T-helper 2 cell (primary cell): ENCODE data around the gene SMCO4.
A peak's percentile ranks its signal among the peaks of the same experiment; 100 is the strongest.
"Not testable (repeated sequence)": the region's sequence is repeated elsewhere in the genome, so short reads cannot be mapped to it uniquely, and the experiment has no call there.

ENCODE experiments used
- DNase-seq, 5 experiments: peaks; one replicate each; pipeline versions ENCODE4 v3.0.0 to v3.0.0-alpha.2; 2012 to 2022

Gene SMCO4

DNA sequence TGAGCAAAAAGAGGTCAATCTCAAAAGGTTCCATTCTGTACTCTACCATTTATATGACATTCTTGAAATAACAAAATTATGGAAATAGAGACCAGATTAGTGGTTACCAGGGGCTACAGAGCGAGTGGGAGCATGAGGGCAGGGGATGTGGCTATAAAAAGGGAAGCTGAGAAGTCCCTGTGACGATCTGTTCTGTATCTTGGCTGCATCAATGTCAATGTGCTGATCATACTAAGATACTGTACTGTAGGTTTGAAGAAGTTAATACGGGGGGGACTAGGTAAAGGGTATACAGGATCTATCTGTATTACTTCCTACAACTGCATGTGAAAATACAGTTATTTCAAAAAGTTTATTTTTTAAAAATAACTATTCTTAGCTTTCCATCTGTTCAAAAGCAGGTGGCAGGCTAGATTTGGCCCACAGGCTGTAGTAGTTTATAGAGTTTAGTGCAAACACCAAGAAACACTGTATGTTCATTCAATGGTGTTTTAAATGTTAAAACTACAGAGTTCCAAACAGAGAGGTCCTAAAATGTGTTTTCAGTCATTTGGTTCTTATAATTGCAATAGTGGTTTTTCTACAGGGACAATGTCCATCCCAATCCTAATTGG lies 78.2 kb downstream of the SMCO4 start:
- DNase-seq = no peak

DNA sequence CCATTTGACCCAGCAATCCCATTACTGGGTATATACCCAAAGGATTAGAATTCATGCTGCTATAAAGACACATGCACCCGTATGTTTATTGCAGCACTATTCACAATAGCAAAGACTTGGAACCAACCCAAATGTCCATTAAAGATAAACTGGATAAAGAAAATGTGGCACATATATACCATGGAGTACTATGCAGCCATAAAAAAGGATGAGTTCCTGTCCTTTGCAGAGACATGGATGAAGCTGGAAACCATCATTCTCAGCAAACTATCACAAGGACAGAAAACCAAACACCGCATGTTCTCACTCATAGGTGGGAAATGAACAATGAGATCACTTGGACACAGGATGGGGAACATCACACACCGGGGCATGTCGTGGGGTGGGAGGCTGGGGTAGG lies 79.5 kb downstream of the SMCO4 start:
- not testable (repeated sequence) for DNase-seq

DNA sequence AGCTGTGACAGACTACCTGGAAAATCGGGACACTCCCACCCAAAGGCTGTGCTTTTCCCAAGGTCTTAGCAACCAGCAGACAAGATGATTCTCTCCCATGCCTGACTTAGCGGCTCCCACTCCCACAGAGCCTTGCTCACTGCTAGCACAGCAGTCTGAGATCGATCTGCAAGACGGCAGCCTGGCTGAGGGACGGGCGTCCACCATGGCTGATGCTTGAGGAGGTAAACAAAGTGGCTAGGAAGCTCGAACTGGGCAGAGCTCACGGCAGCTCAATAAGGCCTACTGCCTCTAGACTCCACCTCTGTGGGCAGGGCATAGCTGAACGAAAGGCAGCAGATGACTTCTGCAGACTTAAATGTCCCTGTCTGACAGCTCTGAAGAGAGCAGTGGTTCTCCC lies 84.9 kb downstream of the SMCO4 start:
- DNase-seq = no peak

DNA sequence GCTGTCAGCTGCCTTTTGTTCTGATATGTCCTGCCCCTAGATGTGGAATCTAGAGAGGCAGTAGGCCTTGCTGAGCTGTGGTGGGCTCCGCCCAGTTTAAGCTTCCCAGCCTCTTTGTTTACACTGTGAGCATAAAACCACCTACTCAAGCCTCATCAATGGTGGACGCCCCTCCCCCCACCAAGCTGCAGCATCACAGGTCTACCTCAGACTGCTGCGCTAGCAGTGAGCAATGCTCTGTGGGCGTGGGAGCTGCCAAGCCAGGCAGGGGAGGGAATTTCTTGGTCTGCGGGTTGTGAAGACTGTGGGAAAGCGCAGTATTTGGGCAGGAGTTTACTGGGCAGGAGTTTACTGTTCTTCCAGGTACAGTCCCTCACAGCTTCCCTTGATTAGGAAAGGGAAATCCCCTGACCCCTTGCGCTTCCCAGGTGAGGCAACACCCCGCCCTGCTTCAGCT lies 98.5 kb downstream of the SMCO4 start:
- DNase-seq = peak in 1 of 5 experiments; percentile 50

DNA sequence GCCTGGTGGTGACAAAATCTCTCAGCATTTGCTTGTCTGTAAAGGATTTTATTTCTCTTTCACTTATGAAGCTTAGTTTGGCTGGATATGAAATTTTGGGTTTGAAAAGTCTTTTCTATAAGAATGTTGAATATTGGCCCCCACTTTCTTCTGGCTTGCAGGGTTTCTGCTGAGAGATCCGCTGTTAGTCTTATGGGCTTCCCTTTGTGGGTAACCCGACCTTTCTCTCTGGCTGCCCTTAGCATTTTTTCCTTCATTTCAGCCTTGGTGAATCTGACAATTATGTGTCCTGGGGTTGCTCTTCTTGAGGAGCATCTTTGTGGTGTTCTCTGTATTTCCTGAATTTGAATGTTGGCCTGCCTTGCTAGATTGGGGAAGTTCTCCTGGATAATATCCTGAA lies 100.0 kb downstream of the SMCO4 start:
- DNase-seq = not testable (repeated sequence)

DNA sequence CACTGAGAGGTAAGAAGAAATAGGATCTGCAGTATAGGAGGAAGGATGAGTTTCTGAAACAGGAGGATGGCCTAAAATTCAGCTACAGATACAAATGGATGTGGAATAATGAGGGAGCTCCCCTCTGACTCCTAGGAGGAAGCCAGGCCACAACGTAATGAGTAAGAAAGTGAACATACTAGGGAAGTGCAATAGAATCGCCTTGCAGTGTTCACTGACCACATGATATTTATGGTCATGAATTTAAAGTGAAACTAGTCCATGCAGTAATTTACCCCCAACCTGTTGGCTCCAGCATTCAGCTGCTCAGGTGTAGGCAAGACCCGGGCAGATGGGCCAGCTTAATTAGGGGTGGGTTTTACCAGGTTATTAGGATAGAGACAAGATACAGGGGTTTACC lies 110.9 kb downstream of the SMCO4 start:
- no peak for DNase-seq
